Endothelial cell of umbilical vein (primary cell): Measurements from ENCODE around the gene DTNA. TPM values are rescaled to one million over a fixed set of nuclear protein-coding genes. Genes with fewer than 3 reads are reported as not detected.
"Not testable (repeated sequence)": the region's sequence is repeated elsewhere in the genome, so short reads cannot be mapped to it uniquely, and the experiment has no call there.

ENCODE experiments used
- BruUV-seq: library from RNA; stranded (reverse); fragments of 400-500 nt; replicated peaks from 2 replicates; lab custom pipeline; 2021; lab: Mats Ljungman, UMichigan
- CTCF ChIA-PET: fragments of 300-600, 350-600 bp; sonication (Branson Sonifier 250); formaldehyde crosslinking; loops from one replicate; lab custom pipeline; 2021; ENCODE audit warnings: antibody characterized with exemption, inconsistent platforms; lab: Charles Lee
- POLR2A ChIA-PET: fragments of 300-600, 350-600 bp; sonication (Branson Sonifier 250); formaldehyde crosslinking; loops from one replicate; lab custom pipeline; 2021; ENCODE audit warnings: antibody characterized with exemption, inconsistent platforms; lab: Charles Lee
- DNase-seq: peaks from one replicate; pipeline ENCODE4 v3.0.0-alpha.2; 2011; ENCODE audit warnings: low read depth, low spot score
- FAIRE-seq: peaks from 2 replicates; lab custom pipeline; 2011; peaks lifted over from hg19 to GRCh38; lab: Jason Lieb, UNC
- H2AFZ ChIP-seq: 2 replicates; pipeline ENCODE4 v1.6.0; 2012; ENCODE audit warnings: low read depth, low read length, control low read depth, inconsistent platforms
- H3K27ac ChIP-seq: 2 replicates; pipeline ENCODE4 v1.5.1; 2011; ENCODE audit warnings: low read depth, mild to moderate bottlenecking, control low read depth, low read length, moderate library complexity; ENCODE audit not compliant: insufficient read depth
- H3K27me3 ChIP-seq, 2 experiments: 2 replicates each; pipeline versions ENCODE4 v1.6.0 to v1.6.1; 2011; ENCODE audit warnings: low read length in 2 of 2, mixed read lengths in 1 of 2; ENCODE audit not compliant: control insufficient read depth in 2 of 2, insufficient read depth in 2 of 2
- H3K36me3 ChIP-seq, 2 experiments: 2 replicates in 1 of 2; 3 replicates in 1 of 2; pipeline ENCODE4 v1.5.1; 2011; ENCODE audit warnings: low read length in 2 of 2, mild to moderate bottlenecking in 1 of 2, moderate library complexity in 1 of 2; ENCODE audit not compliant: control insufficient read depth in 2 of 2, insufficient read depth in 2 of 2; ENCODE audit errors: extremely low read depth in 1 of 2
- H3K4me1 ChIP-seq: 3 replicates; pipeline ENCODE4 v1.5.1; 2011; ENCODE audit warnings: mild to moderate bottlenecking, low read length; ENCODE audit not compliant: control insufficient read depth, insufficient read depth; ENCODE audit errors: extremely low read depth
- H3K4me2 ChIP-seq: 2 replicates; pipeline ENCODE4 v1.6.1; 2011; ENCODE audit warnings: low read length, control low read depth, mixed read lengths; ENCODE audit not compliant: insufficient read depth
- H3K4me3 ChIP-seq, 3 experiments: fragments of 200-600 bp in 1 of 3; sonication (generic), shearing (Covaris generic) in 1 of 3; replicated peaks in 1 of 3; 2 replicates each; pipeline ENCODE4 v1.5.1; 2011 to 2016; ENCODE audit warnings: control low read depth in 3 of 3, low read length in 3 of 3, mild to moderate bottlenecking in 2 of 3, inconsistent platforms in 1 of 3, low read depth in 1 of 3, moderate library complexity in 1 of 3; ENCODE audit not compliant: insufficient read depth in 1 of 3
- H3K79me2 ChIP-seq: 2 replicates; pipeline ENCODE4 v1.6.0; 2012; ENCODE audit warnings: low read length, inconsistent platforms; ENCODE audit not compliant: control insufficient read depth, insufficient read depth
- H3K9ac ChIP-seq: replicated peaks from 2 replicates; pipeline ENCODE3; 2011; ENCODE audit warnings: low read length, control low read depth; ENCODE audit not compliant: insufficient read depth; ENCODE audit errors: extremely low read depth
- H3K9me1 ChIP-seq: replicated peaks from 3 replicates; pipeline ENCODE4 v1.6.0; 2011; ENCODE audit warnings: mild to moderate bottlenecking, low read length; ENCODE audit not compliant: control insufficient read depth, insufficient read depth; ENCODE audit errors: extremely low read depth
- H3K9me3 ChIP-seq: replicated peaks from 2 replicates; pipeline ENCODE4 v1.5.1; 2012; ENCODE audit warnings: low read length, inconsistent platforms; ENCODE audit not compliant: control insufficient read depth, insufficient read depth
- H4K20me1 ChIP-seq: replicated peaks from 2 replicates; pipeline ENCODE3; 2011; ENCODE audit warnings: mild to moderate bottlenecking, low read length; ENCODE audit not compliant: control insufficient read depth, insufficient read depth; ENCODE audit errors: extremely low read depth
- CTCF ChIP-seq, 2 donors: IDR thresholded peaks; 1 replicate in 1 of 2; 2 replicates in 1 of 2; pipeline ENCODE4 v1.5.1; 2011; ENCODE audit warnings: low read length in 2 of 2, mild to moderate bottlenecking in 2 of 2, moderate library complexity in 2 of 2, control low read depth in 1 of 2, inconsistent platforms in 1 of 2, low read depth in 1 of 2; ENCODE audit not compliant: insufficient read depth in 1 of 2; ENCODE audit errors: extremely low read depth in 1 of 2
- EZH2 ChIP-seq: IDR thresholded peaks from 2 replicates; pipeline ENCODE4 v1.6.1; 2012; ENCODE audit warnings: borderline replicate concordance, low read depth, mild to moderate bottlenecking, moderate library complexity, low read length, inconsistent platforms; ENCODE audit not compliant: severe bottlenecking
- FOS ChIP-seq: IDR thresholded peaks from 2 replicates; pipeline ENCODE4 v1.6.1; 2011; ENCODE audit warnings: mild to moderate bottlenecking, low read length, moderate library complexity, borderline replicate concordance; ENCODE audit not compliant: insufficient read depth
- GATA2 ChIP-seq: IDR thresholded peaks from 2 replicates; pipeline ENCODE4 v1.7.0; 2011; ENCODE audit warnings: low read depth, mild to moderate bottlenecking, moderate library complexity, mixed read lengths, low read length; ENCODE audit not compliant: insufficient read length, insufficient read depth
- JUN ChIP-seq: IDR thresholded peaks from 2 replicates; pipeline ENCODE4 v1.6.1; 2011; ENCODE audit warnings: borderline replicate concordance, low read depth; ENCODE audit not compliant: insufficient read length, insufficient read depth
- MAX ChIP-seq: IDR thresholded peaks from 2 replicates; pipeline ENCODE4 v1.6.1; 2011; ENCODE audit not compliant: insufficient read depth, insufficient read length
- MYC ChIP-seq: IDR thresholded peaks from one replicate; pipeline ENCODE4 v1.6.1; 2011; ENCODE audit warnings: mild to moderate bottlenecking, low read depth, low read length
- POLR2A ChIP-seq: IDR thresholded peaks from 2 replicates; pipeline ENCODE4 v1.6.1; 2012; ENCODE audit warnings: low read depth, mild to moderate bottlenecking, control low read depth, low read length
- POLR2AphosphoS5 ChIP-seq: IDR thresholded peaks from 2 replicates; pipeline ENCODE4 v1.6.1; 2012; ENCODE audit warnings: low read depth, mild to moderate bottlenecking, control low read depth, low read length, moderate library complexity; ENCODE audit not compliant: insufficient read depth
- dilution Hi-C: fragments of 300-500 bp; cut with MboI; formaldehyde crosslinking; loops from one replicate; pipeline ENCODE4 v1.15.0; 2019; ENCODE audit warnings: low sequenced_read_pairs; ENCODE audit not compliant: extremely low pct_ligation_motif_present
- intact Hi-C: fragments of 100-400 bp; cut with micrococcal nuclease; formaldehyde crosslinking; loops from one replicate; pipeline ENCODE4 v1.10.0; 2022
- polyA plus RNA-seq, 4 experiments: library from polyadenylated mRNA; depleted of rRNA in 3 of 4; stranded (reverse) in 3 of 4; unstranded in 1 of 4; fragments of >200 nt; gene quantifications; 2 replicates each; pipeline versions ENCODE4 v1.2.1 to v1.2.3, GENCODE V29; 2011 to 2012; ENCODE audit warnings: missing spikeins in 1 of 4
- total RNA-seq: library from RNA; stranded (reverse); gene quantifications from 2 replicates; pipeline ENCODE4 v1.2.3, GENCODE V29; 2021

Gene DTNA
- total and polyA plus RNA-seq, 2 donors (not counting 3 experiments of a cell fraction or from before 2014, with no cell fraction given), result 6.6 to 15.3 TPM

GRCh38 chr18:34906985-34907384 is 196.9 kb downstream of the DTNA start:
- H3K36me3 ChIP-seq, H3K27ac ChIP-seq, POLR2A ChIA-PET, H3K4me2 ChIP-seq, H3K4me3 ChIP-seq, H3K9me1 ChIP-seq, H3K4me1 ChIP-seq, dilution Hi-C loops, BruUV-seq, CTCF ChIA-PET, H3K9ac ChIP-seq, H4K20me1 ChIP-seq, H3K79me2 ChIP-seq, H2AFZ ChIP-seq, FAIRE-seq, DNase-seq, H3K9me3 ChIP-seq, intact Hi-C loops, H3K27me3 ChIP-seq: not testable (repeated sequence)

- H3K9me3 ChIP-seq, result no peaks in the 10 kb centered on the region
- no peaks in the 10 kb centered on the region for H3K36me3 ChIP-seq
- dilution Hi-C loops (no loop called here), intact Hi-C loops (no loop called here)
- H3K9me1 ChIP-seq, result no peaks in the 10 kb centered on the region
- DNase-seq (no peak), FAIRE-seq (no peak)
- POLR2A ChIA-PET, result no interaction called here
- no peak overlapping the region for H3K27ac ChIP-seq
- BruUV-seq, result no TSS peak
- no peaks in the 10 kb centered on the region for H3K27me3 ChIP-seq
- CTCF ChIA-PET, result no interaction called here
- H3K4me3 ChIP-seq, result no peak overlapping the region
- no peak overlapping the region for H3K9ac ChIP-seq
- H2AFZ ChIP-seq, result no peak overlapping the region
- TF ChIP-seq EZH2 (no peak), MYC (no peak), CTCF (IDR thresholded peaks at IDR 0.05; ENCODE audit: extremely low read depth in 1 of 2, insufficient read depth in 1 of 2, low read depth in 1 of 2, low read length in 2 of 2) (no peak), FOS (no peak), POLR2AphosphoS5 (no peak), MAX (no peak), POLR2A (no peak), GATA2 (no peak), JUN (no peak)
- peaks cover 3% of the 10 kb centered on the region for H3K4me1 ChIP-seq
- no peak overlapping the region for H3K4me2 ChIP-seq
- no peaks in the 10 kb centered on the region for H4K20me1 ChIP-seq
- H3K79me2 ChIP-seq, result no peaks in the 10 kb centered on the region
Measured at GRCh38 chr18:34909637-34910364, 199.7 kb downstream of the DTNA start.
